WI38 (cell line): ENCODE results near the gene DDX21.
A peak's percentile ranks its signal among the peaks of the same experiment; 100 is the strongest.
"Not testable (repeated sequence)": the region's sequence is repeated elsewhere in the genome, so short reads cannot be mapped to it uniquely, and the experiment has no call there.

Experiments used
- H3K4me3 ChIP-seq: 2 replicates; pipeline ENCODE4 v1.5.1; 2011; ENCODE audit warnings: low read depth, mild to moderate bottlenecking, control low read depth, low read length
- TF ChIP-seq, protein P1 (sequence below): IDR thresholded peaks from 2 replicates; pipeline ENCODE4 v1.5.1; 2012; ENCODE audit warnings: low read depth, mild to moderate bottlenecking, control low read depth, low read length

DDX21 gene

DNA sequence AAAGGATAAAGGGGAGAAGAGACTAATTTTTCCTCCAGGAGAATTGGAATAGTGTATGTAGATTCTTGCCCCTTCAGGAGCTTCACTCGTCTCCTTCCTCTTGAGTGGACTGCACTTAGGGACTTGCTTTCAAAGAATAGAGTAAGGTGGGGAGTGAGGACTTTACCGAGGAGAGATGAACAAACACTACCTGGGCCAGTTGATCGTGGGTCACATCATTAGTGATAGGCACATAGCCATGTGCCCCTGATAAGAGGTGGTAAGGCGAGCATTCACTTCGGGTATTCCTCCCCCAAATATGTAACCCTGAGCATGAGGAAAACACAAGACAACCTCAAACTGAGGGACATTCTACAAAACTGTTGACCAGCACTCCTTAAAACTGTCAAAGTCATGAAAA, 18.0 kb downstream of the DDX21 start:
- H3K4me3 ChIP-seq = no peak overlapping the region

DNA sequence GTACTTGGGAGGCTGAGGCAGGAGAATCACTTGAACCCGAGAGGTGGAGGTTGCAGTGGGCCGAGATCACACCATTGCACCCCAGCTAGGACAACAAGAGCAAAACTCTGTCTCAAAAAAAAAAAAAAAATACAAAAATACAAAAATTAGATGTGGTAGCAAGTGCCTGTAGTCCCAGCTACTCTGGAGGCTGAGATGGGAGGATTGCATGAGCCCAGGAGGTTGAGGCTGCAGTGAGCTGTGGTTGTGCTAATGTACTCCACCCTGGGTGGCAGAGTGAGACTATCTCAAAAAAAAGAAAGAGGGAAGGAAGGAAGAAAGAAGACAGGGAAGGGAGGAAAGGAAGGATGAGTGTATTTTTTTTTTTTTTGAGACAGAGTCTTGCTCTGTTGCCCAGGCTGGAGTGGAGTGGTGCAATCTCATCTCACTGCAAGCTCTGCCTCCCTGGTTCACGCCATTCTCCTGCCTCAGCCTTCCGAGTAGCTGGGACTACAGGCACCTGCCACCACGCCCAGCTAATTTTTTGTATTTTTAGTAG, 20.0 kb downstream of the DDX21 start:
- H3K4me3 ChIP-seq = not testable (repeated sequence)

More for the DNA sequence above, 18.0 kb downstream of the DDX21 start:
- TF ChIP-seq, protein P1, sequence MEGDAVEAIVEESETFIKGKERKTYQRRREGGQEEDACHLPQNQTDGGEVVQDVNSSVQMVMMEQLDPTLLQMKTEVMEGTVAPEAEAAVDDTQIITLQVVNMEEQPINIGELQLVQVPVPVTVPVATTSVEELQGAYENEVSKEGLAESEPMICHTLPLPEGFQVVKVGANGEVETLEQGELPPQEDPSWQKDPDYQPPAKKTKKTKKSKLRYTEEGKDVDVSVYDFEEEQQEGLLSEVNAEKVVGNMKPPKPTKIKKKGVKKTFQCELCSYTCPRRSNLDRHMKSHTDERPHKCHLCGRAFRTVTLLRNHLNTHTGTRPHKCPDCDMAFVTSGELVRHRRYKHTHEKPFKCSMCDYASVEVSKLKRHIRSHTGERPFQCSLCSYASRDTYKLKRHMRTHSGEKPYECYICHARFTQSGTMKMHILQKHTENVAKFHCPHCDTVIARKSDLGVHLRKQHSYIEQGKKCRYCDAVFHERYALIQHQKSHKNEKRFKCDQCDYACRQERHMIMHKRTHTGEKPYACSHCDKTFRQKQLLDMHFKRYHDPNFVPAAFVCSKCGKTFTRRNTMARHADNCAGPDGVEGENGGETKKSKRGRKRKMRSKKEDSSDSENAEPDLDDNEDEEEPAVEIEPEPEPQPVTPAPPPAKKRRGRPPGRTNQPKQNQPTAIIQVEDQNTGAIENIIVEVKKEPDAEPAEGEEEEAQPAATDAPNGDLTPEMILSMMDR = no peak

DNA sequence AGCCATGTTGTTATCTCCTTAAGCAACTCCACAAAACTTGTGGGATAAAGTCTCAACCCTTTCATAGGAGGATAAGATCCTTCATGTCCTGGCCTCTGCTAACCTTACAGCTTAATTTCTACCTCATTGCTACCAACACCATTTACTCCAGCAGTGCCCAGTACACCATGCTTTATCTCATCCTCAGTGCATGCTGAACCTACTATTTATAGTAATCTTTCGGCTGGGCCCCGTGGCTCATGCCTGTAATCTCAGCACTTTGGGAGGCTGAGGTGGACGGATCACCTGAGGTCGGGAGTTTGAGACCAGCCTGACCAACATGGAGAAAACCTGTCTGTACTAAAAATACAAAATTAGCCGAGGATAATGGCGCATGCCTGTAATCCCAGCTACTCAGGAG, 23.8 kb downstream of the DDX21 start:
- not testable (repeated sequence) for H3K4me3 ChIP-seq

DNA sequence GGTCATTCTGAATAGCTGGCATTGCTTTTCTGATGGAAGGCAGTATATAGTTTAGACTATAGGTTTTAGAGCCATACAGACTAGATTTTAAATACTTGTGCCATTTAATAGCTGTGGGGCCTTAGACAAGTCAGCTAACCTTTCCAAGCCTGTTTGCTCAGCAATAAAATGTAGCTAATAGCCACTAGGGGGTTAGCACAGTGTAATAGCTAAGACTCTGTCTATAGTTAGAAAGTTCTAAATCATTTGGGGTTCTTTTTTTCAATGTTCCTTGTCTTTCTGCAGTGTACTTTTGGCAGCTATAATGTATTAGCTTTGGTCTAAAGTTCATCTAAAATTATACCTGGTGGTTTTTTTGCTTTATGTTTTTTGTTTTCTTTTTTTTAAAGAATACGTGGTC, 25.1 kb downstream of the DDX21 start:
- TF ChIP-seq, protein P1 = 0 out of 2 replicates have a peak, but pooled peaks have one; percentile 2
- H3K4me3 ChIP-seq = no peak overlapping the region

DNA sequence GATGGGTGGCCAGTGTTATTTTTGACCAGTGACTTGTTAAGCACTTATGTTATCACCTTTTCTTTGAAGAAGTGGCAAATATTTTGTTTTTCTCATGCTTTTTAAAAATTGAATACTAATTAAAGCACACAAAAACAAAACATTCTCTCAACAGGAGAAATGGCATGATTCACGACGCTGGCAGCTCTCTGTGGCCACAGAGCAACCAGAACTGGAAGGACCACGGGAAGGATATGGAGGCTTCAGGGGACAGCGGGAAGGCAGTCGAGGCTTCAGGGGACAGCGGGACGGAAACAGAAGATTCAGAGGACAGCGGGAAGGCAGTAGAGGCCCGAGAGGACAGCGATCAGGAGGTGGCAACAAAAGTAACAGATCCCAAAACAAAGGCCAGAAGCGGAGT, 26.4 kb downstream of the DDX21 start:
- TF ChIP-seq, protein P1 = no peak

DNA sequence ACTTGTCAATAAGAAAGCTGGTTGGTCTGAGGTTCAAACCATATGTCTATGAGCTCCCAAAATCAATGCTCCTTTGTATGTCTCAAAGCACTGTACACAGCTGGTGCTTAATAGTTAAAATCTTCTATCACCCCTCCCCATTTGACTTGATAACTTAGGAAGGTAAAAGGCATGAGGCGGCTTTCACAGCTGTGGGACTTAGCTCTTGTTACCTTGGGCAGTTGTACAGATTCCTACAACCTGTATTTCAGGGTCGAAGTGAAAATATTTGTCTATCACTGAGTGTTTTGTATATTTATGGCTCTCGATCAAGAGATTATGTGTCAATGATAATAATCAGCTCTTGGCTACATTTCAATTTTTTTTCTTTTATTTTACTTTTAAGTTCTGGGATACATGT, 31.6 kb downstream of the DDX21 start:
- TF ChIP-seq, protein P1 = no peak

More for the DNA sequence above, 26.4 kb downstream of the DDX21 start:
- H3K4me3 ChIP-seq = no peak overlapping the region

DNA sequence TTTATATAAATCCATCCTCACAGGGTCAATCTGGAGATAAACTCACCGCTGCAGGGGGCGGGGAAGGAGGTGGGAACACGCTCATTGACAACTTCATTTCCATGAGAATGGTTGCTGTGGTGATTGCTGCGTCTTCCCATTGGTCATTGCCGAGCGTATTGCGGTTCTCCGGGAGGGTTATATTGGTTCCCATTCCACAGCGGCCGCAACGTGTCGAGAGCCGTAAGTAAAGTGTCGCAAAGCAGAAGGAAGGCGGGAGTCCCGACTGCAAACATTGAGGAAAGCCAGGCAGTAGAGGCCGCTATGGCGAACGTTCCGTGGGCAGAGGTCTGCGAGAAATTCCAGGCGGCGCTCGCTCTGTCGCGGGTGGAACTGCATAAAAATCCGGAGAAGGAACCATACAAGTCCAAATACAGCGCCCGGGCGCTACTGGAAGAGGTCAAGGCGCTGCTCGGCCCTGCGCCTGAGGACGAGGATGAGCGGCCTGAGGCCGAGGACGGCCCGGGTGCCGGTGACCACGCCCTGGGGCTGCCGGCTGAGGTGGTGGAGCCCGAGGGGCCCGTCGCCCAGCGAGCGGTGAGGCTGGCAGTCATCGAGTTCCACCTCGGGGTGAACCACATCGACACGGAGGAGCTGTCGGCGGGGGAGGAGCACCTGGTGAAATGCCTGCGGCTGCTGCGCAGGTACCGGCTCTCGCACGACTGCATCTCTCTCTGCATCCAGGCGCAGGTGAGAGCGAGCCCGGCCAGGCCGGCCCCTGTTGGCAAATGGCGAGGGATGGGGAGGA, 32.8 kb downstream of the DDX21 start, which contains the start of gene KIFBP:
KIFBP (plus strand) TSS at position 274 of the 787 bp plus-strand sequence; CDS start at position 304, 30 bp downstream.
- TF ChIP-seq, protein P1 = peak; percentile 40; the same call in 1 of the 2 replicates
- peak within 1 kb of the TSS; percentile 98 for H3K4me3 ChIP-seq

More for the DNA sequence above, 31.6 kb downstream of the DDX21 start:
- H3K4me3 ChIP-seq = no peak overlapping the region

DNA sequence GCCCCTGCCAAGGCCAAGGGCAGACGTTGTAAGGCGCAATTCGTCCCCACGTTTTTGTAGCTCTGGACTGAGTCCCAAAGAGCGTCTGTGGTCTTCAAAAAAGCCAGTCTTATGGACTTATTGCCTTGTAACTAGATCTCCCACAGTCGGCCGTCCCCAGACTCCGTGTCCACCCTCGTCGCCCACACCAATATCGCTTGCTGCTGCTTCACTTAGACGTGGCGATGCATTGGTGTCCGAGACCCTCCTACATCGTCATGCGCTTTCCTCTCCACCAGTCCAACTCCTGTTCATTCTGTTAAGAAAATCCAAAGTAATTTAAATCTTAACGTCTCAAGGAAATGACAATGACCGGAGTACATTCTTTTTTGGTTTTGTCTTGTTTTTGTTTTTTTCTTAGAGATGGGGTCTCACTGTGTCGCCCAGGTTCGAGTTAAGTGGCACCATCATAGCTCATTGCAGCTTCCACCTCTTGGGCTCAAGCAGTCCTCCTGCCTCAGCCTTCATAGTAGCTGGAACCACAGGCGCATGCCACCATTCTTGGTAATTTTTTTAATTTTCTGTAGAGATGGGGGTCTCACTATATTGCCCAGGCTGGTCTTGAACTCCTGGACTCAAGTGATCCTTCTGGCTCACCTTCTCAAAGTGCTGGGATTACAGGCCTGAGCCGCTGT, 33.5 kb downstream of the DDX21 start:
- TF ChIP-seq, protein P1 = no peak
- H3K4me3 ChIP-seq = peak overlapping the region; percentile 98
